Measurements from ENCODE around the gene RERE.

- TF ChIP-seq CTCF (conservative IDR thresholded peaks at IDR 0.05 in 1 of 2, IDR thresholded peaks at IDR 0.05 in 1 of 2; ENCODE audit: extremely low read depth in 1 of 2, insufficient read depth in 1 of 2, low read depth in 1 of 2, low read length in 2 of 2) (no peak), EZH2 (IDR thresholded peaks at IDR 0.05; ENCODE audit: borderline replicate concordance, low read length) (no peak)
Measured at GRCh38 chr1:8717148-8717547, 100.3 kb downstream of the RERE start.
